OCI-LY7 (cell line): ENCODE measurements around the gene MESD.

Experiments used
- EZH2phosphoT487 ChIP-seq: fragments of 200-600 bp; sonication (generic); IDR thresholded peaks from 2 replicates; pipeline ENCODE4 v1.6.1; 2018; ENCODE audit warnings: low read depth, borderline replicate concordance, mild to moderate bottlenecking, mixed run types, antibody characterized with exemption, low read length, moderate library complexity, mixed read lengths
- TF ChIP-seq, protein P1 (sequence below): fragments of 200-600 bp; sonication (generic); conservative IDR thresholded peaks from 2 replicates; pipeline ENCODE4 v1.5.1; 2014; ENCODE audit warnings: mild to moderate bottlenecking, antibody characterized with exemption, low read length, moderate library complexity, mixed read lengths

DNA sequence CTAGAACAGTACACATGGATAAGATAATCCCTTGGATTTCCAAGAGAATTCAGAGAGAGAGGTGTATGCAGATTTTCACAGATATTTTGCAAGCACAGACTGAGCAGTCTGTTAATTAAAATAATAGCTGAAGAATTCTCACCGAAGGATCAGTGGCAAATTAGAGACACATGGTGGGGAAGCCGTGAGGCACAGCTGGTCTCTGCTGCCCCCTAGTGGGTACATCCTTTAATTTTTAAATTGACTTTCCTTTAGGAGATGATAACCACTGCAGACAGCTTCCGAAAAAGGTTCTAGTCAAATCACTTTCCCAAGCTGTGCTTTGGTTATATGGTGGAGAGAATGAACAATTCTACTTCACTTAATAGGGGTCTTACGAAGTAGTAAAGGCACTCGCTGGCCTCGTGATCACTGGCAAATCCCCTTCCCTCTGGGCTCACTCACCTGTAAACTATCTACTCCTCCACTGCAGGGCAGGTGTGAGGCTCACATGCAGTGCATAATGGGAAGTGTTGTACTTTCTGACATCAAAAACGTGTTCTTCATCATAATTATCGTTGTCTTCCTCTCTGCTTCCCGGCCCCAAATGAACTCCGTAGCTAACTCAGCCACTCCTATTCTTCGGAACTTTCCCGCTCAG is 19.5 kb downstream of the MESD start:
- TF ChIP-seq, protein P1, sequence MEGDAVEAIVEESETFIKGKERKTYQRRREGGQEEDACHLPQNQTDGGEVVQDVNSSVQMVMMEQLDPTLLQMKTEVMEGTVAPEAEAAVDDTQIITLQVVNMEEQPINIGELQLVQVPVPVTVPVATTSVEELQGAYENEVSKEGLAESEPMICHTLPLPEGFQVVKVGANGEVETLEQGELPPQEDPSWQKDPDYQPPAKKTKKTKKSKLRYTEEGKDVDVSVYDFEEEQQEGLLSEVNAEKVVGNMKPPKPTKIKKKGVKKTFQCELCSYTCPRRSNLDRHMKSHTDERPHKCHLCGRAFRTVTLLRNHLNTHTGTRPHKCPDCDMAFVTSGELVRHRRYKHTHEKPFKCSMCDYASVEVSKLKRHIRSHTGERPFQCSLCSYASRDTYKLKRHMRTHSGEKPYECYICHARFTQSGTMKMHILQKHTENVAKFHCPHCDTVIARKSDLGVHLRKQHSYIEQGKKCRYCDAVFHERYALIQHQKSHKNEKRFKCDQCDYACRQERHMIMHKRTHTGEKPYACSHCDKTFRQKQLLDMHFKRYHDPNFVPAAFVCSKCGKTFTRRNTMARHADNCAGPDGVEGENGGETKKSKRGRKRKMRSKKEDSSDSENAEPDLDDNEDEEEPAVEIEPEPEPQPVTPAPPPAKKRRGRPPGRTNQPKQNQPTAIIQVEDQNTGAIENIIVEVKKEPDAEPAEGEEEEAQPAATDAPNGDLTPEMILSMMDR: peak; percentile 95
- TF ChIP-seq EZH2phosphoT487: no peak
